ENCODE results near the gene FMN2.

DNA sequence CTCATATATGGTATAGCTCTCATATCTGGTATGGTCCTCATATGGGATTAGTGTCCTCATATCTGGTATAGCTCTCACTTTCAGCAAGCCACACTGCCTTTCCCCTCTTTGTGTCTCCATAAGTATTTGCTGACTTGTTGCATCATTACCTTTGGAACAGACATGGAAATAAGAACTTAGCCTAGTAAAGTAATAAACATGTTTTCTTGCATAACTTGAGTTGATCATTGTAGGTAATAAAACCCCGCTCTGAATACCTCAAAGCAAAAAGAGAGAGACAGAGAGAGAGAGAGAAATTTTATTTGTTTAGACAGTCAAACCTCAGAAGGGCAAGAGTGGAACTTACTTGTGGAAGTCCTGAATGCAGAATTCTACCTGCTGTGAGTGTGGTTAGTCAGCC, 350.0 kb downstream of the FMN2 start:
- TF ChIP-seq, protein P1, sequence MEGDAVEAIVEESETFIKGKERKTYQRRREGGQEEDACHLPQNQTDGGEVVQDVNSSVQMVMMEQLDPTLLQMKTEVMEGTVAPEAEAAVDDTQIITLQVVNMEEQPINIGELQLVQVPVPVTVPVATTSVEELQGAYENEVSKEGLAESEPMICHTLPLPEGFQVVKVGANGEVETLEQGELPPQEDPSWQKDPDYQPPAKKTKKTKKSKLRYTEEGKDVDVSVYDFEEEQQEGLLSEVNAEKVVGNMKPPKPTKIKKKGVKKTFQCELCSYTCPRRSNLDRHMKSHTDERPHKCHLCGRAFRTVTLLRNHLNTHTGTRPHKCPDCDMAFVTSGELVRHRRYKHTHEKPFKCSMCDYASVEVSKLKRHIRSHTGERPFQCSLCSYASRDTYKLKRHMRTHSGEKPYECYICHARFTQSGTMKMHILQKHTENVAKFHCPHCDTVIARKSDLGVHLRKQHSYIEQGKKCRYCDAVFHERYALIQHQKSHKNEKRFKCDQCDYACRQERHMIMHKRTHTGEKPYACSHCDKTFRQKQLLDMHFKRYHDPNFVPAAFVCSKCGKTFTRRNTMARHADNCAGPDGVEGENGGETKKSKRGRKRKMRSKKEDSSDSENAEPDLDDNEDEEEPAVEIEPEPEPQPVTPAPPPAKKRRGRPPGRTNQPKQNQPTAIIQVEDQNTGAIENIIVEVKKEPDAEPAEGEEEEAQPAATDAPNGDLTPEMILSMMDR (conservative IDR thresholded peaks at IDR 0.05 in 1 of 2, IDR thresholded peaks at IDR 0.05 in 1 of 2; ENCODE audit: extremely low read depth in 1 of 2, insufficient read depth in 1 of 2, low read depth in 1 of 2, low read length in 2 of 2): no peak
- TF ChIP-seq EZH2 (IDR thresholded peaks at IDR 0.05; ENCODE audit: borderline replicate concordance, low read length): no peak
